Peyer's patch (tissue), 4 donors: ENCODE measurements around the gene FOXK1.

Experiments
- CTCF ChIP-seq, 6 experiments: fragments of 450-650 bp in 4 of 6; fragments of 200-600 bp in 2 of 6; sonication (generic) in 1 of 6; IDR thresholded peaks; one replicate each; pipeline ENCODE4 v1.5.1; 2017 to 2019; ENCODE audit warnings: antibody characterized with exemption in 6 of 6, mild to moderate bottlenecking in 3 of 6, moderate library complexity in 1 of 6
- POLR2A ChIP-seq, 2 donors: fragments of 450-650 bp; IDR thresholded peaks; one replicate each; pipeline ENCODE4 v1.5.1; 2017; ENCODE audit warnings: antibody characterized with exemption in 2 of 2, mild to moderate bottlenecking in 2 of 2, moderate library complexity in 2 of 2

- TF ChIP-seq CTCF (IDR thresholded peaks at IDR 0.05): no peak
- TF ChIP-seq POLR2A (IDR thresholded peaks at IDR 0.05): no peak
Measured at GRCh38 chr7:4645246-4645645, 36.8 kb upstream of the FOXK1 start.
